Transverse colon (tissue), 4 donors: ENCODE results near the gene ADAMTS16. TPM values are rescaled to one million over a fixed set of nuclear protein-coding genes. Genes with fewer than 3 reads are reported as not detected.

ENCODE experiments used
- DNase-seq: peaks from one replicate; pipeline ENCODE4 v3.0.0-alpha.2; 2019
- H3K27ac ChIP-seq, 4 donors: fragments of 200-600 bp; sonication (generic); 2 replicates each; pipeline ENCODE4 v1.5.1; 2016 to 2018; ENCODE audit warnings: inconsistent platforms in 4 of 4
- H3K27me3 ChIP-seq: fragments of 200-600 bp; sonication (generic); 2 replicates; pipeline ENCODE4 v1.5.1; 2017; ENCODE audit warnings: inconsistent platforms
- H3K36me3 ChIP-seq, 4 donors: fragments of 200-600 bp; sonication (generic); 2 replicates each; pipeline ENCODE4 v1.5.1; 2017 to 2019; ENCODE audit warnings: inconsistent platforms in 4 of 4
- H3K4me1 ChIP-seq, 4 donors: fragments of 200-600 bp; sonication (generic); 2 replicates each; pipeline ENCODE4 v1.5.1; 2017 to 2020; ENCODE audit warnings: inconsistent platforms in 4 of 4
- H3K4me3 ChIP-seq, 4 donors: fragments of 200-600 bp; sonication (generic); 1 replicate in 1 of 4; 2 replicates in 3 of 4; pipeline versions ENCODE4 v1.5.1 to v1.6.1; 2017 to 2019; ENCODE audit warnings: inconsistent platforms in 4 of 4
- H3K9me3 ChIP-seq, 2 donors: fragments of 200-600 bp; sonication (generic); 2 replicates each; pipeline ENCODE4 v1.5.1; 2017 to 2019; ENCODE audit warnings: inconsistent platforms in 2 of 2
- EP300 ChIP-seq: sonication (generic); formaldehyde crosslinking; IDR thresholded peaks from one replicate; pipeline ENCODE4 v1.6.1; 2017; ENCODE audit warnings: antibody characterized with exemption, low read depth
- POLR2A ChIP-seq: fragments of 450-650 bp; IDR thresholded peaks from one replicate; pipeline ENCODE4 v1.6.1; 2016; ENCODE audit warnings: antibody characterized with exemption, mild to moderate bottlenecking, moderate library complexity
- POLR2AphosphoS5 ChIP-seq, 3 donors: sonication (generic); formaldehyde crosslinking; IDR thresholded peaks; one replicate each; pipeline ENCODE4 v1.6.1; 2016; ENCODE audit warnings: antibody characterized with exemption in 3 of 3
- WGBS, 2 donors: methylation state at CpG; one replicate each; pipeline ENCODE4 v1.1.5; 2018; ENCODE audit warnings: low coverage in 1 of 2; 5-methylcytosine and 5-hydroxymethylcytosine counted together
- in situ Hi-C, 4 donors: fragments of 200-750 bp; cut with MboI; loops; one replicate each; pipeline versions ENCODE4 v1.15.0 to v1.15.1; 2017; ENCODE audit warnings: low sequenced_read_pairs in 3 of 4, low pct_ligation_motif_present in 1 of 4, low pct_unique_long_range_greater_than_20kb in 1 of 4
- intact Hi-C: fragments of 100-400 bp; cut with DNase I; formaldehyde crosslinking; loops from one replicate; pipeline ENCODE4 v1.15.1; 2023; ENCODE audit warnings: low total_unique reads
- total RNA-seq, 4 donors: library from RNA; depleted of rRNA; stranded (reverse); fragments of >200 nt; gene quantifications; one replicate each; pipeline ENCODE4 v1.1.0, GENCODE V29; 2016
- TF ChIP-seq, protein P1 (sequence below), 5 experiments: fragments of 200-600 bp in 3 of 5; fragments of 450-650 bp in 2 of 5; sonication (generic) in 3 of 5; IDR thresholded peaks; 1 replicate in 2 of 5; 2 replicates in 3 of 5; pipeline ENCODE4 v1.5.1; 2016 to 2017; ENCODE audit warnings: antibody characterized with exemption in 5 of 5, inconsistent platforms in 3 of 5, mild to moderate bottlenecking in 2 of 5, moderate library complexity in 1 of 5

The ADAMTS16 gene
- total RNA-seq, 4 donors from 2014 or later, result 0.68 to 4.4 TPM; not detected in 2

- no peaks in the 10 kb centered on the region for H3K27me3 ChIP-seq
- 67 to 80% methylated on average over 2 to 5 of the region's 5 CpGs for WGBS, 2 donors
- intact Hi-C loops (no loop called here), in situ Hi-C loops (no loop called here)
- H3K27ac ChIP-seq, result no peak overlapping the region
- H3K4me1 ChIP-seq, result no peaks in the 10 kb centered on the region
- TF ChIP-seq, protein P1, sequence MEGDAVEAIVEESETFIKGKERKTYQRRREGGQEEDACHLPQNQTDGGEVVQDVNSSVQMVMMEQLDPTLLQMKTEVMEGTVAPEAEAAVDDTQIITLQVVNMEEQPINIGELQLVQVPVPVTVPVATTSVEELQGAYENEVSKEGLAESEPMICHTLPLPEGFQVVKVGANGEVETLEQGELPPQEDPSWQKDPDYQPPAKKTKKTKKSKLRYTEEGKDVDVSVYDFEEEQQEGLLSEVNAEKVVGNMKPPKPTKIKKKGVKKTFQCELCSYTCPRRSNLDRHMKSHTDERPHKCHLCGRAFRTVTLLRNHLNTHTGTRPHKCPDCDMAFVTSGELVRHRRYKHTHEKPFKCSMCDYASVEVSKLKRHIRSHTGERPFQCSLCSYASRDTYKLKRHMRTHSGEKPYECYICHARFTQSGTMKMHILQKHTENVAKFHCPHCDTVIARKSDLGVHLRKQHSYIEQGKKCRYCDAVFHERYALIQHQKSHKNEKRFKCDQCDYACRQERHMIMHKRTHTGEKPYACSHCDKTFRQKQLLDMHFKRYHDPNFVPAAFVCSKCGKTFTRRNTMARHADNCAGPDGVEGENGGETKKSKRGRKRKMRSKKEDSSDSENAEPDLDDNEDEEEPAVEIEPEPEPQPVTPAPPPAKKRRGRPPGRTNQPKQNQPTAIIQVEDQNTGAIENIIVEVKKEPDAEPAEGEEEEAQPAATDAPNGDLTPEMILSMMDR (IDR thresholded peaks at IDR 0.05), result no peak
- TF ChIP-seq EP300 (no peak), POLR2AphosphoS5 (IDR thresholded peaks at IDR 0.05) (no peak), POLR2A (no peak)
- DNase-seq, result no peak
- no peaks in the 10 kb centered on the region for H3K36me3 ChIP-seq
- H3K4me3 ChIP-seq, result no peak overlapping the region
- no peaks in the 10 kb centered on the region for H3K9me3 ChIP-seq
These were observed 24.0 kb downstream of the ADAMTS16 start for GRCh38 chr5:5164163-5164562.

DNA sequence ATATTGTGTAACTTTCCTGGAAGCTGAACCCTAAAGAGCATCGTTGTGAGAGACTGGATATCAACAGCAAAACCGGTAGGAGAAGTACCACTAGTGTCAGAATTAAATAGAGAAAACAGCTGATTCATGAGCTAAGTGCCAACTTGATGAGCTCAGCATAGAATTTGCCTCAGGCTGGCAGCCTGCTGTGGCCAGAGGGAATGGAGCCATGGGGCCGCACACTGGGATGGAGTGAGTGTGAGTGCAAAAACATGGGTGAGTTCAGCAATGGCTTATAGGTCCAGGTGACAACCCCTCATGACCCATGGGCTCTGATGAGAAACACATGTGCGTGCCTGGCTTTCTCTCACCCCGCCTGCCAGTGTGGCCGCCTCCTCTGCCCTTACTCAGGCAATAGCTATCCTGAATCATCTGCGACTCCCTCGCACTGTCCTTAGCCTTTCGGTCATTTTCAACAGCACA lies 25.4 kb downstream of the ADAMTS16 start:
- TF ChIP-seq, protein P1 (IDR thresholded peaks at IDR 0.05), result no peak
- TF ChIP-seq POLR2AphosphoS5 (IDR thresholded peaks at IDR 0.05) (no peak), EP300 (no peak), POLR2A (no peak)
- Histone ChIP-seq H3K27ac (no peak overlapping the region), H3K27me3 (no peaks in the 10 kb centered on the region), H3K9me3 (no peaks in the 10 kb centered on the region), H3K4me3 (no peak overlapping the region), H3K36me3 (no peaks in the 10 kb centered on the region), H3K4me1 (no peaks in the 10 kb centered on the region)
- in situ Hi-C loops (no loop called here), intact Hi-C loops (no loop called here)
- 67 to 86% methylated on average over 2 to 9 of the region's 9 CpGs for WGBS, 2 donors
- DNase-seq, result no peak

DNA sequence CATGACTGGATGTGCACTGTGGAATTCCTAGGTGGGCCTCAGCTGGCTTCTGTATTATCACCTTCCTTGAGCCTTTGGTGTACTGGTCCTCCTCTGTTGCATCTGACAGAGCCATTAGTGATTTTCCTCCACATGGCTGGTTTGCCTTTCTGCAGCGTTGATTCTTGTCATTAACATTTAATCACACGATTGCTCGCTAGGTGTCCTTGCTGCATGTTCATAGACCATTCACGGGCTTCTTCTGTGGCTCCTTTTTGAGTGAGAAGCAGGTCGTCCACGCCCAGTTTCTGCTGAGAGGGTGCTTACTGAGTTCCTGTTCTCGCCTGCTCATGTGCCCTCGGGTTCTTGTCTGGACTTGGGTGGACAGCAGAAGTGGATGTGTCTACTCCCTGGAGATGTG lies 29.3 kb downstream of the ADAMTS16 start:
- WGBS, 2 donors, result 89 to 94% methylated on average over 8 of the region's 8 CpGs
- Histone ChIP-seq H3K9me3 (no peaks in the 10 kb centered on the region), H3K4me1 (no peaks in the 10 kb centered on the region), H3K27me3 (no peaks in the 10 kb centered on the region), H3K36me3 (no peaks in the 10 kb centered on the region), H3K27ac (no peak overlapping the region), H3K4me3 (no peak overlapping the region)
- TF ChIP-seq, protein P1 (IDR thresholded peaks at IDR 0.05), result no peak
- no peak for TF ChIP-seq EP300
- TF ChIP-seq POLR2A, result no peak
- no peak for TF ChIP-seq POLR2AphosphoS5 (IDR thresholded peaks at IDR 0.05)
- intact Hi-C loops, result no loop called here
- in situ Hi-C loops, result no loop called here
- DNase-seq, result no peak

DNA sequence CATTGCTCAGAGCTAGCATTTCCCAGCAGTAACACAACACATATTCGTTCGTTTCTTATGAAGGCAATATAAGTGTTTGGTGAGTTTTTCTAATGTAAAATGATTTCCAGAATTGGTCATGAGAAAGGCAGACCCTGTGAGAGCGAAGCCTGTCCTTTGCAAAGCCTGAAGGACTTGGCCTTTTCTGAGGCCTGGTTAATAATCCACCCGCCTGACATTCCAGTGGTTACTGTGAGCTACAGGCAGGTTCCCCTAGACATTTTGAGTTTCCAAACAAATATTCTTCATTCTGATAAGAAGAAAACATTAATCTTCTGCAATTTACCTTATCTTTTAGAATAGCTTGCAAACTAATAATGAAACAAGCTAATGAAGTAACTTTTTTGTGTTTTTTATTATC lies 38.0 kb downstream of the ADAMTS16 start:
- Histone ChIP-seq H3K4me3 (no peak overlapping the region), H3K36me3 (no peaks in the 10 kb centered on the region), H3K9me3 (no peaks in the 10 kb centered on the region), H3K27ac (no peak overlapping the region), H3K27me3 (no peaks in the 10 kb centered on the region), H3K4me1 (no peaks in the 10 kb centered on the region)
- intact Hi-C loops (no loop called here), in situ Hi-C loops (no loop called here)
- 61 to 68% methylated on average over 4 of the region's 4 CpGs for WGBS, 2 donors
- no peak for TF ChIP-seq POLR2A
- TF ChIP-seq, protein P1 (IDR thresholded peaks at IDR 0.05), result no peak
- no peak for TF ChIP-seq EP300
- no peak for TF ChIP-seq POLR2AphosphoS5 (IDR thresholded peaks at IDR 0.05)
- no peak for DNase-seq
